ENCODE measurements around the gene PPT2. TPM values are rescaled to one million over a fixed set of nuclear protein-coding genes. Genes with fewer than 3 reads are reported as not detected.

The PPT2 gene
- total and polyA plus RNA-seq, 9 donors, result 33.5 to 63.9 (median 43.9) TPM

DNA sequence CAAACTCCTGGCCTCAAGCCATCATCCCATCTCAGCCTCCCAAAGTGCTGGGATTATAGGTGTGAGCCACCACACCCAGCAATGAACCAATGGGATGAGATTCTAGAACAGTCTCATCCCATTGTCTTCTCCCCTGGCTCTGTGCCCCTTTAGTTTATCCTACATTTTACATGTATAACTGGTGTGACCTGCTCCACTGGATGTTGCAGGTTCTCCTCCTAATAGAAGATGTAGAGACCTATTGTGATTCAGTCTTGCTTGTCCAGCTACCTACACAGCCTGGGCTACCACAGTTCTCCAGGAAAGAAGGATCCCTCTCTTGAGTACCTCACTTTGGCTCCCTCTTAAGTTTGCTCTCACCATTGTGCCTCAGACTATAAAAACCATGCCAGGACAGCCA lies 21.8 kb upstream of the PPT2 start:
- Histone ChIP-seq H3K36me3 (no peaks in the 10 kb centered on the region), H3K27ac (no peak overlapping the region), H3K9me3 (no peaks in the 10 kb centered on the region), H3K27me3 (no peaks in the 10 kb centered on the region), H3K4me3 (no peak overlapping the region), H3K4me1 (ENCODE audit: insufficient read depth) (peaks cover 14% of the 10 kb centered on the region)
- no peak for DNase-seq
- TF ChIP-seq, protein P1, sequence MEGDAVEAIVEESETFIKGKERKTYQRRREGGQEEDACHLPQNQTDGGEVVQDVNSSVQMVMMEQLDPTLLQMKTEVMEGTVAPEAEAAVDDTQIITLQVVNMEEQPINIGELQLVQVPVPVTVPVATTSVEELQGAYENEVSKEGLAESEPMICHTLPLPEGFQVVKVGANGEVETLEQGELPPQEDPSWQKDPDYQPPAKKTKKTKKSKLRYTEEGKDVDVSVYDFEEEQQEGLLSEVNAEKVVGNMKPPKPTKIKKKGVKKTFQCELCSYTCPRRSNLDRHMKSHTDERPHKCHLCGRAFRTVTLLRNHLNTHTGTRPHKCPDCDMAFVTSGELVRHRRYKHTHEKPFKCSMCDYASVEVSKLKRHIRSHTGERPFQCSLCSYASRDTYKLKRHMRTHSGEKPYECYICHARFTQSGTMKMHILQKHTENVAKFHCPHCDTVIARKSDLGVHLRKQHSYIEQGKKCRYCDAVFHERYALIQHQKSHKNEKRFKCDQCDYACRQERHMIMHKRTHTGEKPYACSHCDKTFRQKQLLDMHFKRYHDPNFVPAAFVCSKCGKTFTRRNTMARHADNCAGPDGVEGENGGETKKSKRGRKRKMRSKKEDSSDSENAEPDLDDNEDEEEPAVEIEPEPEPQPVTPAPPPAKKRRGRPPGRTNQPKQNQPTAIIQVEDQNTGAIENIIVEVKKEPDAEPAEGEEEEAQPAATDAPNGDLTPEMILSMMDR (IDR thresholded peaks at IDR 0.05), result no peak
- no peak for TF ChIP-seq POLR2A (IDR thresholded peaks at IDR 0.05)
- intact Hi-C loops (cut with DNase I), result no loop called here

DNA sequence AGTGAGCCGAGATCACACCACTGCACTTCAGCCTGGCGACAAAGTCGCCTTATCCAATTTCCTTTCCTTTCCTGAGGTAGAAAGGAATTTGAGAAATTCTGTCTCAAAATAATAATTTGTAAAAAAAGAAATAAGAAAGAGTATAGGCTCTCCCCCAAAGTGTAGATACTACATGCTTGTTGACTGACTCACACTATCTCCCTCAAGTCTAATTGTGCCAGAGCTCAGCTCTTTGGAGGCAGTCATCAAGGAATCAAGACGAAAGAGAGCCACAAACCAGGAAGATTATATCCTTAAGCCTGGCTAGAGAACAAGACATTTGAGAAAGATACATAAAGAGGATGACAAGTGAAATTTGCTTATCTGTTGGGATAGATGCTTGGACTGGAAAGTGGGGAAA lies 20.2 kb upstream of the PPT2 start:
- H3K27ac ChIP-seq, result no peak overlapping the region
- no peak for DNase-seq
- H3K36me3 ChIP-seq, result no peaks in the 10 kb centered on the region
- H3K9me3 ChIP-seq, result no peaks in the 10 kb centered on the region
- TF ChIP-seq, protein P1 (IDR thresholded peaks at IDR 0.05), result no peak
- TF ChIP-seq EP300 (IDR thresholded peaks at IDR 0.05), result no peak
- no peak for TF ChIP-seq POLR2A (IDR thresholded peaks at IDR 0.05)
- 36 to 70% (median 67%) methylated on average over 4 of the region's 4 CpGs for WGBS, 3 donors
- intact Hi-C loops (cut with DNase I), result no loop called here
- H3K4me1 ChIP-seq (ENCODE audit: insufficient read depth), result peaks cover 10% of the 10 kb centered on the region
- no peaks in the 10 kb centered on the region for H3K27me3 ChIP-seq
- no peak overlapping the region for H3K4me3 ChIP-seq

DNA sequence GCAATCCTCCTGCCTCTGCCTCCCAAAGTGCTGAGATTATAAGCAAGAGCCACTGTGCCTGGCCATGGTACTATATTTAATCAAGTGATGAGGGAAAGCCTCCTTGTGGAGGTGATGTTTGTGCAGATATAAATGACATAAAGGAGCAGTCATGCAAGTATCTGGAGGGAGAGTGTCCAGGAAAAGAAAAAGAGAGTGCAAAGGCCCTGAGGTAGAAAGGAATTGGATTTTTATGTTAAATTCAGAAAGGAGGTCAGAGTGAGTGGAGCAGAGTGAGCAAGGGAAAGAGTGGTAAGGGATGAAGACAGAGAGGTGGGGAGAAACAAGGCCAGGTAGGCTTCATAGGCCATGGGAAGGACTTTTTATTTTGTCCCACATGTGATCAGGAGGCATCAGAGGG lies 16.5 kb upstream of the PPT2 start:
- DNase-seq, result no peak
- H3K9me3 ChIP-seq, result no peaks in the 10 kb centered on the region
- H3K27ac ChIP-seq, result peak overlapping the region in 1 of 2 donors; percentile 43
- intact Hi-C loops (cut with DNase I), result no loop called here
- no peaks in the 10 kb centered on the region for H3K36me3 ChIP-seq
- H3K4me3 ChIP-seq, result no peak overlapping the region
- H3K4me1 ChIP-seq (ENCODE audit: insufficient read depth), result peaks cover 15% of the 10 kb centered on the region
- H3K27me3 ChIP-seq, result no peaks in the 10 kb centered on the region
- TF ChIP-seq, protein P1 (IDR thresholded peaks at IDR 0.05), result no peak
- TF ChIP-seq POLR2A (IDR thresholded peaks at IDR 0.05), result no peak
- TF ChIP-seq EP300 (IDR thresholded peaks at IDR 0.05), result no peak

DNA sequence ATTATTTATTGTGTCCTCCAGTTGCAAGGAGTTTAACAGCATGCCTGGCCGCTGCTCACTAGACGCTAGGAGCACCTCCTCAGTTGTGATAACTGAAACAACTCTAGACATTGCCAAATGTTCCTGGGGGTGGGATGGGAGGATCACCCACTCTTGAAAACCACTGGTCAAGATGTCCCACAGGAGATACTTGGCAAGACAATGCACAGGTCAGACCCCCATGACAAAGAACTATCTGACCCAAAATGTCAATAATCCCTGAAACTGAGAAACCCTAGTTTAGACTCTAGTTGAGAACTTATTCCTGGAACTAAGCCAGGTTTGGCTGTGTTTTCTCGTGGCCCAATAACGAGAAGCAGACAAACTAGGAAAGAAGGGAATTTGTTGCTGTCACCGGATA lies 14.4 kb upstream of the PPT2 start:
- Histone ChIP-seq H3K9me3 (no peaks in the 10 kb centered on the region), H3K27ac (peak overlapping the region; percentile 37 to 84), H3K27me3 (no peaks in the 10 kb centered on the region), H3K4me3 (no peak overlapping the region), H3K36me3 (no peaks in the 10 kb centered on the region), H3K4me1 (ENCODE audit: insufficient read depth) (peaks cover 15% of the 10 kb centered on the region)
- intact Hi-C loops (cut with DNase I), result no loop called here
- 8 to 17% (median 16%) methylated on average over 5 of the region's 5 CpGs for WGBS, 3 donors
- TF ChIP-seq EP300 (IDR thresholded peaks at IDR 0.05) (no peak), POLR2A (IDR thresholded peaks at IDR 0.05) (no peak)
- TF ChIP-seq, protein P1 (IDR thresholded peaks at IDR 0.05), result no peak
- DNase-seq, result peak in 3 of 5 donors; percentile 55 to 58 (median 58)
